HEK293 (cell line): ENCODE data around the gene C11orf91.
A peak's percentile ranks its signal among the peaks of the same experiment; 100 is the strongest.

Experiments used
- CTCF ChIA-PET: fragments of 350-600 bp; formaldehyde crosslinking; extraction: SDS; loops from one replicate; lab custom pipeline; 2021; ENCODE audit warnings: antibody characterized with exemption; lab: Yijun Ruan, JAX
- POLR2A ChIA-PET: fragments of 300-600 bp; formaldehyde crosslinking; extraction: SDS; loops from one replicate; lab custom pipeline; 2020; ENCODE audit warnings: antibody characterized with exemption, inconsistent platforms; lab: Yijun Ruan, JAX
- H3K27ac ChIP-seq: fragments of 200-500 bp; sonication (Bioruptor generic); 2 replicates; pipeline ENCODE4 v1.5.1; 2014; ENCODE audit warnings: low read depth, low read length, control low read depth, inconsistent platforms; ENCODE audit errors: extremely low read depth
- H3K36me3 ChIP-seq, 2 experiments: fragments of 200-500 bp in 1 of 2; sonication (Bioruptor generic) in 1 of 2; 1 replicate in 1 of 2; 2 replicates in 1 of 2; pipeline ENCODE4 v1.5.1; 2014 to 2017; ENCODE audit warnings: inconsistent platforms in 2 of 2, low read length in 2 of 2; ENCODE audit not compliant: control insufficient read depth in 2 of 2, insufficient read depth in 1 of 2
- H3K4me1 ChIP-seq: fragments of 200-500 bp; sonication (Bioruptor generic); 2 replicates; pipeline ENCODE4 v1.5.1; 2014; ENCODE audit warnings: mild to moderate bottlenecking, low read length, inconsistent platforms; ENCODE audit not compliant: control insufficient read depth, insufficient read depth
- H3K4me3 ChIP-seq: 2 replicates; pipeline ENCODE4 v1.5.1; 2011; ENCODE audit warnings: low read depth, mild to moderate bottlenecking, control low read depth, low read length, moderate library complexity
- H3K9me3 ChIP-seq: fragments of 200-500 bp; sonication (Bioruptor generic); 2 replicates; pipeline ENCODE4 v1.5.1; 2014; ENCODE audit warnings: low read depth, low read length, inconsistent platforms; ENCODE audit not compliant: control insufficient read depth, insufficient read depth
- FEZF1 ChIP-seq: fragments of 450-650 bp; formaldehyde crosslinking; IDR thresholded peaks from 2 replicates; pipeline ENCODE4 v1.5.1; 2016; ENCODE audit warnings: missing biosample characterization, missing genetic modification characterization
- GLIS2 ChIP-seq: fragments of 450-650 bp; formaldehyde crosslinking; IDR thresholded peaks from 2 replicates; pipeline ENCODE4 v1.5.1; 2016; ENCODE audit warnings: missing biosample characterization, missing genetic modification characterization
- HOXD13 ChIP-seq: sonication (generic); formaldehyde crosslinking; IDR thresholded peaks from 2 replicates; pipeline ENCODE4 v1.8.0; 2022; ENCODE audit warnings: missing genetic modification reagents, borderline replicate concordance
- SP3 ChIP-seq: fragments of 450-650 bp; formaldehyde crosslinking; IDR thresholded peaks from 2 replicates; pipeline ENCODE4 v1.5.1; 2016; ENCODE audit warnings: missing biosample characterization, missing genetic modification characterization
- YY2 ChIP-seq: fragments of 450-650 bp; formaldehyde crosslinking; IDR thresholded peaks from 2 replicates; pipeline ENCODE4 v1.5.1; 2016; ENCODE audit warnings: missing biosample characterization, missing genetic modification characterization
- ZBTB21 ChIP-seq: fragments of 450-650 bp; formaldehyde crosslinking; IDR thresholded peaks from 2 replicates; pipeline ENCODE4 v1.5.1; 2017; ENCODE audit warnings: missing biosample characterization, missing genetic modification characterization
- ZBTB7A ChIP-seq: fragments of 450-650 bp; formaldehyde crosslinking; IDR thresholded peaks from 2 replicates; pipeline ENCODE4 v1.5.1; 2016; ENCODE audit warnings: low read depth, missing biosample characterization, missing genetic modification characterization
- ZIC2 ChIP-seq: fragments of 450-650 bp; formaldehyde crosslinking; IDR thresholded peaks from 2 replicates; pipeline ENCODE4 v1.5.1; 2016; ENCODE audit warnings: missing biosample characterization, missing genetic modification characterization
- ZNF391 ChIP-seq: fragments of 450-650 bp; formaldehyde crosslinking; IDR thresholded peaks from 2 replicates; pipeline ENCODE4 v1.5.1; 2016; ENCODE audit warnings: low read depth, missing biosample characterization, missing genetic modification characterization, borderline replicate concordance
- ZNF530 ChIP-seq: fragments of 450-650 bp; formaldehyde crosslinking; IDR thresholded peaks from 2 replicates; pipeline ENCODE4 v1.5.1; 2016; ENCODE audit warnings: low read depth, missing biosample characterization, missing genetic modification characterization
- ZNF654 ChIP-seq: fragments of 450-650 bp; formaldehyde crosslinking; IDR thresholded peaks from 2 replicates; pipeline ENCODE4 v1.5.1; 2016; ENCODE audit warnings: low read depth, missing biosample characterization, missing genetic modification characterization
- ZXDB ChIP-seq: fragments of 450-650 bp; formaldehyde crosslinking; IDR thresholded peaks from 2 replicates; pipeline ENCODE4 v1.5.1; 2016; ENCODE audit warnings: missing biosample characterization, missing genetic modification characterization
- TF ChIP-seq, protein P1 (sequence below): fragments of 450-650 bp; formaldehyde crosslinking; IDR thresholded peaks from 2 replicates; pipeline ENCODE4 v1.5.1; 2016; ENCODE audit warnings: missing biosample characterization, missing genetic modification characterization
- TF ChIP-seq, protein P2 (sequence below): fragments of 450-650 bp; IDR thresholded peaks from 2 replicates; pipeline ENCODE4 v1.5.1; 2018; ENCODE audit warnings: missing biosample characterization, missing genetic modification characterization
- TF ChIP-seq, protein P3 (sequence below): fragments of 450-650 bp; formaldehyde crosslinking; IDR thresholded peaks from 2 replicates; pipeline ENCODE4 v1.5.1; 2016; ENCODE audit warnings: missing biosample characterization, missing genetic modification characterization
- TF ChIP-seq, protein P4 (sequence below): fragments of 450-650 bp; formaldehyde crosslinking; IDR thresholded peaks from 2 replicates; pipeline ENCODE4 v1.5.1; 2016; ENCODE audit warnings: missing biosample characterization, missing genetic modification characterization

C11orf91 gene

DNA sequence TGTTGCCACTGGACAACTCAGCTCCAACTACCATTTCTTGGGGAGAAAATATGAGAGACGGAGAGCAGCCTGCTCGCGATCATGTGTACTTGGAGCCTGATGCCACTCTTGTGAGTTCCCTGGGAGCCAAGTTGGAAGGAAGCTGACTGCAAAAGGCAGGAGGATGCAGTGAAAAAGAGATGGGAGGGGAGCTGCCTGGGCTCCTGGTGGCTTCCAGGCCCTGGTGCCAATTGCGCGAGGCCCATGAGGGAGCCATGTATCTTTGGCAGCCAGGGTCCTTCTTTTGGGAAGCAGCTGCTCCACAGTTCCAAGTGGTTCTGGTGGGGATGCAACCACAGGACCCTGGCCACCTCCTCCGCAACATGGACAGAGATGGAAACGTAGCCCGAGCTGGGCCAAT is 11.1 kb downstream of the C11orf91 start:
- TF ChIP-seq ZBTB7A: no peak
- TF ChIP-seq HOXD13 (CRISPR knock-in tag): no peak
- TF ChIP-seq YY2 (tag by site-specific recombination): no peak
- POLR2A ChIA-PET: interaction anchor here (1.1 to 1.4 kb wide), 2 partner anchors 47 to 53 kb away, joined by 3 read pairs; partner anchors contain the start of gene CD59
- no peak overlapping the region for H3K4me3 ChIP-seq
- H3K27ac ChIP-seq: no peak overlapping the region
- CTCF ChIA-PET: interaction anchor here (0.6 to 5.6 kb wide), 13 partner anchors 13 to 524 kb away, joined by 3 to 72 read pairs (median 4); partner anchors contain the start of genes CD59 and KIAA1549L
- H3K4me1 ChIP-seq: peaks cover 3% of the 10 kb centered on the region
- no peaks in the 10 kb centered on the region for H3K36me3 ChIP-seq
- H3K9me3 ChIP-seq: no peaks in the 10 kb centered on the region

DNA sequence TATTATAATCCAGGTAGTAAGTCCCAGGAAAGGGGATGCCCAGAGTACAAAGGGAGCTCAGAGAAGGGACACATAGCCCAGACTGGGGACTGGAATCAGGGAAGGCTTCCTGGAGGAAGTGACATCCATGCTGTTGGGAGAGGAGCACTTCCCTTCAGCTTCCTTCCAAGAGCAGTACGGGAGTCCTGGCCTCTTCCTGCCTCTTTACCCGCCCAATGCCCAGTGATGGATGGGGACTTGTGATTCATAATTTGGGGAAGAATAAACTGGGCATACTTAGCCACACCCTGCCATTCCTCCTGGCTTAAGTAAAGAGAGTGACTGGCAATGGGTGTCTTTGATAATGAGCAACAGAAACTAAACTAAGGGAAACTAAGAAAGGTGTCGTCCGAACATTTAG is 11.5 kb downstream of the C11orf91 start:
- Histone ChIP-seq H3K4me3 (no peak overlapping the region), H3K4me1 (peaks cover 3% of the 10 kb centered on the region), H3K9me3 (no peaks in the 10 kb centered on the region), H3K36me3 (no peaks in the 10 kb centered on the region), H3K27ac (no peak overlapping the region)
- POLR2A ChIA-PET: interaction anchor here (1.1 to 1.4 kb wide), 2 partner anchors 47 to 54 kb away, joined by 3 read pairs; partner anchors contain the start of gene CD59
- TF ChIP-seq GLIS2 (tag by site-specific recombination) (no peak), ZNF391 (tag by site-specific recombination) (no peak)
- CTCF ChIA-PET: interaction anchor here (0.6 to 5.6 kb wide), 14 partner anchors 13 to 728 kb away, joined by 3 to 72 read pairs (median 3); partner anchors contain the start of genes CD59 and KIAA1549L

DNA sequence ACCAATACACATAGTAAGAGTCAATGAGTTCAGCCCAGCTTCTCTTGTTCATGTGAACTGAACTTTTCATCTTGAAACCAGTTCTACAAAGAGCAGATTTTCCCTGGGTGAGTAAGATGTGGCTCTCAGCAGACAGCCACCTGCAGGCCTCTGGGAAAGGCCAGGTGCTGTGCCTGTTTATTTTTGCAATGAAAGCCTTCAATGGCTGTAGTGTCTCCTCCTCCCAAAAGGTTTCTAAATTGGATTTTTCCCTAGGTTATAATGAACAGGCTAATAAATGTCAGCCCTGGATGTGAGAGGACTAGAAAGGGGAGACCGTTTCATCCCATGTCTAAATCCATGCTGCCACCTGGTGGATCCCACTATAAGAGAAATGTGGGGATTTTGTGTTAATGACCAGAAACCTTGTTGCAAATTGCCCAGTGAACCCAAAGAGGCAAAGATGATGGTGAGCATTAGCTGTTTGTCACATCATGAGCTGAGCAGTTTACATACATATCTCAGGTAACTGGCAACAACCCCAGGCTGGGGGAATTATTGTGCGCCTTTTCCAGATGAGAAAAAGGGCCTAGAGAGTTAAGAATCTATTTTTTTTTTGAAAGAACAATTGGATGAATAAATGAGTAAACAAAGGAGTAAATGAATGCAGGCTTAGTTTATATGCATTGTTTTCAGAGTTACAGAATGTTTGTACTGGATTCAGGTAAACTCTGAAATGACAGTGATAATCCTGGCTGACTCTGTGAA is 12.7 kb downstream of the C11orf91 start:
- Histone ChIP-seq H3K9me3 (no peaks in the 10 kb centered on the region), H3K27ac (no peak overlapping the region), H3K36me3 (no peaks in the 10 kb centered on the region), H3K4me3 (no peak overlapping the region), H3K4me1 (peaks cover 3% of the 10 kb centered on the region)
- no peak for TF ChIP-seq ZXDB (tag by site-specific recombination)
- no peak for TF ChIP-seq FEZF1 (tag by site-specific recombination)
- TF ChIP-seq, protein P1, sequence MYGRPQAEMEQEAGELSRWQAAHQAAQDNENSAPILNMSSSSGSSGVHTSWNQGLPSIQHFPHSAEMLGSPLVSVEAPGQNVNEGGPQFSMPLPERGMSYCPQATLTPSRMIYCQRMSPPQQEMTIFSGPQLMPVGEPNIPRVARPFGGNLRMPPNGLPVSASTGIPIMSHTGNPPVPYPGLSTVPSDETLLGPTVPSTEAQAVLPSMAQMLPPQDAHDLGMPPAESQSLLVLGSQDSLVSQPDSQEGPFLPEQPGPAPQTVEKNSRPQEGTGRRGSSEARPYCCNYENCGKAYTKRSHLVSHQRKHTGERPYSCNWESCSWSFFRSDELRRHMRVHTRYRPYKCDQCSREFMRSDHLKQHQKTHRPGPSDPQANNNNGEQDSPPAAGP (tag by site-specific recombination): no peak
- TF ChIP-seq, protein P2, sequence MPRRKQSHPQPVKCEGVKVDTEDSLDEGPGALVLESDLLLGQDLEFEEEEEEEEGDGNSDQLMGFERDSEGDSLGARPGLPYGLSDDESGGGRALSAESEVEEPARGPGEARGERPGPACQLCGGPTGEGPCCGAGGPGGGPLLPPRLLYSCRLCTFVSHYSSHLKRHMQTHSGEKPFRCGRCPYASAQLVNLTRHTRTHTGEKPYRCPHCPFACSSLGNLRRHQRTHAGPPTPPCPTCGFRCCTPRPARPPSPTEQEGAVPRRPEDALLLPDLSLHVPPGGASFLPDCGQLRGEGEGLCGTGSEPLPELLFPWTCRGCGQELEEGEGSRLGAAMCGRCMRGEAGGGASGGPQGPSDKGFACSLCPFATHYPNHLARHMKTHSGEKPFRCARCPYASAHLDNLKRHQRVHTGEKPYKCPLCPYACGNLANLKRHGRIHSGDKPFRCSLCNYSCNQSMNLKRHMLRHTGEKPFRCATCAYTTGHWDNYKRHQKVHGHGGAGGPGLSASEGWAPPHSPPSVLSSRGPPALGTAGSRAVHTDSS (tag by site-specific recombination): no peak
- TF ChIP-seq, protein P3, sequence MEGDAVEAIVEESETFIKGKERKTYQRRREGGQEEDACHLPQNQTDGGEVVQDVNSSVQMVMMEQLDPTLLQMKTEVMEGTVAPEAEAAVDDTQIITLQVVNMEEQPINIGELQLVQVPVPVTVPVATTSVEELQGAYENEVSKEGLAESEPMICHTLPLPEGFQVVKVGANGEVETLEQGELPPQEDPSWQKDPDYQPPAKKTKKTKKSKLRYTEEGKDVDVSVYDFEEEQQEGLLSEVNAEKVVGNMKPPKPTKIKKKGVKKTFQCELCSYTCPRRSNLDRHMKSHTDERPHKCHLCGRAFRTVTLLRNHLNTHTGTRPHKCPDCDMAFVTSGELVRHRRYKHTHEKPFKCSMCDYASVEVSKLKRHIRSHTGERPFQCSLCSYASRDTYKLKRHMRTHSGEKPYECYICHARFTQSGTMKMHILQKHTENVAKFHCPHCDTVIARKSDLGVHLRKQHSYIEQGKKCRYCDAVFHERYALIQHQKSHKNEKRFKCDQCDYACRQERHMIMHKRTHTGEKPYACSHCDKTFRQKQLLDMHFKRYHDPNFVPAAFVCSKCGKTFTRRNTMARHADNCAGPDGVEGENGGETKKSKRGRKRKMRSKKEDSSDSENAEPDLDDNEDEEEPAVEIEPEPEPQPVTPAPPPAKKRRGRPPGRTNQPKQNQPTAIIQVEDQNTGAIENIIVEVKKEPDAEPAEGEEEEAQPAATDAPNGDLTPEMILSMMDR (tag by site-specific recombination): peak; percentile 19; the same call in 1 of the 2 replicates
- no peak for TF ChIP-seq ZBTB21 (tag by site-specific recombination)
- peak; percentile 73 for TF ChIP-seq ZNF654 (tag by site-specific recombination)
- no peak for TF ChIP-seq SP3 (tag by site-specific recombination)
- TF ChIP-seq ZNF530 (tag by site-specific recombination): no peak
- TF ChIP-seq ZIC2 (tag by site-specific recombination): no peak
- TF ChIP-seq, protein P4, sequence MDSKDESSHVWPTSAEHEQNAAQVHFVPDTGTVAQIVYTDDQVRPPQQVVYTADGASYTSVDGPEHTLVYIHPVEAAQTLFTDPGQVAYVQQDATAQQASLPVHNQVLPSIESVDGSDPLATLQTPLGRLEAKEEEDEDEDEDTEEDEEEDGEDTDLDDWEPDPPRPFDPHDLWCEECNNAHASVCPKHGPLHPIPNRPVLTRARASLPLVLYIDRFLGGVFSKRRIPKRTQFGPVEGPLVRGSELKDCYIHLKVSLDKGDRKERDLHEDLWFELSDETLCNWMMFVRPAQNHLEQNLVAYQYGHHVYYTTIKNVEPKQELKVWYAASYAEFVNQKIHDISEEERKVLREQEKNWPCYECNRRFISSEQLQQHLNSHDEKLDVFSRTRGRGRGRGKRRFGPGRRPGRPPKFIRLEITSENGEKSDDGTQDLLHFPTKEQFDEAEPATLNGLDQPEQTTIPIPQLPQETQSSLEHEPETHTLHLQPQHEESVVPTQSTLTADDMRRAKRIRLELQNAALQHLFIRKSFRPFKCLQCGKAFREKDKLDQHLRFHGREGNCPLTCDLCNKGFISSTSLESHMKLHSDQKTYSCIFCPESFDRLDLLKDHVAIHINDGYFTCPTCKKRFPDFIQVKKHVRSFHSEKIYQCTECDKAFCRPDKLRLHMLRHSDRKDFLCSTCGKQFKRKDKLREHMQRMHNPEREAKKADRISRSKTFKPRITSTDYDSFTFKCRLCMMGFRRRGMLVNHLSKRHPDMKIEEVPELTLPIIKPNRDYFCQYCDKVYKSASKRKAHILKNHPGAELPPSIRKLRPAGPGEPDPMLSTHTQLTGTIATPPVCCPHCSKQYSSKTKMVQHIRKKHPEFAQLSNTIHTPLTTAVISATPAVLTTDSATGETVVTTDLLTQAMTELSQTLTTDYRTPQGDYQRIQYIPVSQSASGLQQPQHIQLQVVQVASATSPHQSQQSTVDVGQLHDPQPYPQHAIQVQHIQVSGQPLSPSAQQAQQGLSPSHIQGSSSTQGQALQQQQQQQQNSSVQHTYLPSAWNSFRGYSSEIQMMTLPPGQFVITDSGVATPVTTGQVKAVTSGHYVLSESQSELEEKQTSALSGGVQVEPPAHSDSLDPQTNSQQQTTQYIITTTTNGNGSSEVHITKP (tag by site-specific recombination): no peak
- CTCF ChIA-PET: interaction anchor here (0.6 to 5.6 kb wide), 20 partner anchors 9 to 997 kb away, joined by 3 to 72 read pairs (median 3); partner anchors contain the start of gene KIAA1549L
- POLR2A ChIA-PET: no interaction called here
